Stimulated activated memory B cell treated with anti-CD40 and anti-IgM and Interleukin-4, amounts not matched to agents 10 μg/mL and 1 μg/mL and 100 μg/mL, for 72 hours (primary cell): ENCODE data around the gene TFF2.
A peak's percentile ranks its signal among the peaks of the same experiment; 100 is the strongest.

Source experiments
- ATAC-seq: fragments of 150-1000 bp; cut with Tn5 transposase; 2 replicates; pipeline ENCODE4 v1.10.0; 2021
- H3K27ac Mint-ChIP-seq: one replicate; pipeline ENCODE4 v1.8.0; 2022; ENCODE audit warnings: mild to moderate bottlenecking, mixed read lengths
- H3K27me3 Mint-ChIP-seq: one replicate; pipeline ENCODE4 v1.8.0; 2022; ENCODE audit warnings: mixed read lengths
- H3K36me3 Mint-ChIP-seq: one replicate; pipeline ENCODE4 v1.8.0; 2022; ENCODE audit warnings: mixed read lengths
- H3K4me1 Mint-ChIP-seq: one replicate; pipeline ENCODE4 v1.8.0; 2022; ENCODE audit warnings: mixed read lengths
- H3K4me3 Mint-ChIP-seq: one replicate; pipeline ENCODE4 v1.8.0; 2022; ENCODE audit warnings: mild to moderate bottlenecking, moderate library complexity, mixed read lengths
- H3K9me3 Mint-ChIP-seq: one replicate; pipeline ENCODE4 v1.8.0; 2022; ENCODE audit warnings: mixed read lengths

Gene TFF2

DNA sequence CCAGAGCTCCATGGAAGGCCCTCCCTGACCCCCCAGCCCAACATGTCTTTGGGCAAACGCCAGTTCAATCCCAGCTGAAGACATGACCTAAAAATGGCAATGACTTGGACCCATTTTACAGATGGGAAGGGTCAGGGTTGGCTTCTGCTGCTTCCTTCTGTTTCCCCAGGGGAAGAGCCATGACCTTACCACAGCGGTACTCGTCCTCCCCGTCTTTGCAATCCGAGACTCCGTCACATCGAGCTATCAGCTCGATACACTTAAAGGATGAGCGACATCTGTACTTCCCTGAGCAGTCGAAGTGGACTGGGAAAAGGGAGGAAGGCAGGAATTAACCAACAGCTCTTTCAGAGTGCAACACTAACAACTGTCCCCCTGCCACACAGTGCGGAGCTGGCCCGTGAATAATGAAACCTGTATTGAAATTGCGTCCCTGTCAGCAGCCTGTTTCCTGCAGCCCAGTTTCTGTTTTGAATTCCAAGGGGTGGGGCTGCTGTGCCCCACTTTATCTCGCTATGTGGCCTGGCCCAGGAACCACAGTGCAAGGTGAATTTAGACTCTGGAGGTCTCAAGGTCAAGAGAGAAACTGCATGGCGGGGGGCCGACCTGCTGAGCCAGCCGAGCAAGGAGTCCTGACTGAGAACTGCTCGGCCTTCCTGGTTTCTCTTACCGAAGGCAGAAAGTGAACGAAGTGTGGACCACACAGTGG, 38.1 kb upstream of the TFF2 start:
- ATAC-seq, result no peak
- H3K4me1 Mint-ChIP-seq, result peaks cover 51% of the 10 kb centered on the region
- peaks cover 4% of the 10 kb centered on the region for H3K9me3 Mint-ChIP-seq
- H3K27me3 Mint-ChIP-seq, result peaks cover 45% of the 10 kb centered on the region
- no peaks in the 10 kb centered on the region for H3K36me3 Mint-ChIP-seq
- H3K4me3 Mint-ChIP-seq, result no peak overlapping the region
- no peak overlapping the region for H3K27ac Mint-ChIP-seq

DNA sequence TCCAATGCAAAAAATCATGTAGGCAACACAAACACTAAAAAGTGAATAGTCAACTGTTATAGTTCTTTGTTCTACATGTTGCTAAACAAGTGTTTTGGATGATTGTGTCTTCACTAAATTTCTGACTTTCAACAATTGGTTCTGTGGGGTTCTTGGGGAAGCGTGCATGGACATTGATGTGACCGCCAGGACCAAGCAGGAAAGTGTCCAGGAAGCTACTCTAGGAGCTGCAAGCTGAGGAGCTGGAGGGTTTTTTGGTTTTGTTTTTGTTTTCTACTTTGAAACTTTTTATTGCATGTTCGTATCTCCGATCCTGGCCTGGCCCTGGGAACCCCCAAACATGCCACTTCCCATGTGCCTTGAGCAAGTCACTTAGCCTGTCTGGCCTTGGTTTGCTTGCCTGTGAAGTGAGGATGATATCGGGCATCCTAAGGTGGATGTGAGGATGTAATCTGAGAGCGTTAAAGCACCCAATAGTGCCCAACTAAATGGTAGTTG, 37.1 kb upstream of the TFF2 start:
- H3K9me3 Mint-ChIP-seq, result peaks cover 4% of the 10 kb centered on the region
- ATAC-seq, result no peak
- no peak overlapping the region for H3K27ac Mint-ChIP-seq
- H3K4me1 Mint-ChIP-seq, result peaks cover 47% of the 10 kb centered on the region
- no peak overlapping the region for H3K4me3 Mint-ChIP-seq
- peaks cover 45% of the 10 kb centered on the region for H3K27me3 Mint-ChIP-seq
- H3K36me3 Mint-ChIP-seq, result no peaks in the 10 kb centered on the region

DNA sequence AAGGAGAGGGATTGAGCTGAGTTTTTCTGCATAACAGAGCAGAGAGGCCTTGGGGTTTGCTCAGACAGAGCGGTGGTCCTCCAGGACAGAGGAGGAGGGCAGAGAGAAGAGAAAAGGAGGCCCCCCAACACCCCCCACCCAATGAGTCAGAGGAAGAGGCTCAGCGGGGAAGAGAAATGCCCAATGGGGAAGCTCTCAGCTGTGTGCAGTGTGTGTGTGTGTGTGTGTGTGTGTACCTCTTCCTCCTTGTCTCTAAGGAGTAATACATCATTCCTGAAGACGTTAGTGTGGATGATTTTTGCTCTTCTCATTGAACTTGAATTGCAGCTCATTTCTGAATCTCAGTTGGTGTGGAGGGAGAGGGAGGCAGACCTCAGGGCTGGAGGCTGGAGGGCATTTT, 36.4 kb upstream of the TFF2 start:
- H3K9me3 Mint-ChIP-seq, result peaks cover 9% of the 10 kb centered on the region
- H3K4me3 Mint-ChIP-seq, result no peak overlapping the region
- H3K27me3 Mint-ChIP-seq, result peaks cover 45% of the 10 kb centered on the region
- H3K36me3 Mint-ChIP-seq, result no peaks in the 10 kb centered on the region
- H3K4me1 Mint-ChIP-seq, result peaks cover 44% of the 10 kb centered on the region
- ATAC-seq, result no peak
- peak overlapping the region; percentile 7 for H3K27ac Mint-ChIP-seq

DNA sequence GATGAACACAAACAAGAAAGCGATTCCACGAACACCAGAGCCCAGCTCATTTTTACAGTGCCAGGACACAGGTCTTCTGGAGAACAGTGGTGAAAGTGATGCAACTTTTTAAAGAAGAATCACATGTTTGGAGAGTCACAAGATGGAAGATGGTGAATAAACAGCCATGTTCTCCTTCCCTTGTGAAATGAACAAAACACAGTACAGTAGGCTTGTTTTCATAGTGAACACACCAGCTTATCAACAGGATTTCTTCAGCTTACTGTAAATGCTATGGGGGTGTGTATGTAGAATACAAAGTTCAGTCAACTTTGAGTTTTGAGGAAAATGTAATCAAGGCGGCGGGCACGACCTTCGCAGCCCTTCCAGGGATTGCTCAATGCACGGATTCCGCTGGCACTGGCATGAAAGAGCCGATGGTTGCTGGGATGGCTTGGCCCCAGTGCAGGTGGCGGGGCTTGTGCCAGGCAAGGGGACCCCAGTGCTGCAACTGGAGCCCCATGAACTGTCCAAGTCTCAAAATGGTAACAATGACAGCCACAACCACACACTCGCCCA, 35.3 kb upstream of the TFF2 start:
- Mint-ChIP-seq H3K27ac (no peak overlapping the region), H3K36me3 (no peaks in the 10 kb centered on the region), H3K4me3 (no peak overlapping the region)

DNA sequence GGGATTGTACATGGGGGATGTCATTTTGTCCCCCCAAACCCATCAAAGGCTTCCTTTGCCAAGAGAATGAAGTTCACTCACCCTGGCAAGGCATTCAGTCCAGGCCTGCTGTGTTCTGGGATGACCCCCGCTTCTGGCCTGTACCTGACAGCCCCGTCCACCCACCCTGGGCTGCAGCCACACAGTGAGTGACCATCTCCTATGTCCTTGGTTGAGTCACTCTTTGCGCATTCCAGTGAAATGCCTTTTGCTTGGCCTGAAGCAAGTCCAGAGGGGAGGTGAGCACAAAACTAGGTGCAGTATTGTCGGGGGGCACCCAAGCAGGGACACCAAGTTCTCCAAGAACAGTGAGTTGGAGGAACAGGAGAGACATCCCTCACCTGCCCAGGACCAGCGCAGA, 34.8 kb upstream of the TFF2 start:
- ATAC-seq, result no peak
- H3K9me3 Mint-ChIP-seq, result peaks cover 15% of the 10 kb centered on the region
- H3K36me3 Mint-ChIP-seq, result no peaks in the 10 kb centered on the region
- peak overlapping the region; percentile 59 for H3K27ac Mint-ChIP-seq
- no peak overlapping the region for H3K4me3 Mint-ChIP-seq
- H3K27me3 Mint-ChIP-seq, result peaks cover 38% of the 10 kb centered on the region
- H3K4me1 Mint-ChIP-seq, result peaks cover 37% of the 10 kb centered on the region

More for the DNA sequence above, 35.3 kb upstream of the TFF2 start:
- Mint-ChIP-seq H3K27me3 (peaks cover 43% of the 10 kb centered on the region), H3K4me1 (peaks cover 40% of the 10 kb centered on the region), H3K9me3 (peaks cover 15% of the 10 kb centered on the region)
- no peak for ATAC-seq

DNA sequence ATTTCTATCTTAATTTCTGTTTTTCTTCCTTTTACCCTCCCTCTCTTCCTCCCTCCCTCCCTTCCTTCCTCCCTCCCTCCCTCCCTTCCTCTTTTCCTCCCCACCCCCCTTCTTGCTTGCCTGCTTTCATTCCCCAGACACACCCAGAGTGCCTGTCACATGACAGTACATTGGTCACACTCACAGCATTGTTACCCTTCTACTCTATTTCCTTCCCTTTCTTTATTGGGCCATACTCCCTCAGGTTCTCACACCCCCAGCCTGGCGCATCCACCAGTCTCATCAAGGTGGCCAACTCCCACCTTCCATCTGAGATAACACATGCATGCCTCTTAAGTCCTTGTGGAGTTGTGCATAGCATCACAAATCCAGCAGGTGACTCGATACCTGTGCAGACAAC, 34.2 kb upstream of the TFF2 start:
- H3K36me3 Mint-ChIP-seq, result no peaks in the 10 kb centered on the region
- H3K4me1 Mint-ChIP-seq, result peaks cover 34% of the 10 kb centered on the region
- H3K9me3 Mint-ChIP-seq, result peaks cover 15% of the 10 kb centered on the region
- H3K4me3 Mint-ChIP-seq, result no peak overlapping the region
- H3K27me3 Mint-ChIP-seq, result peaks cover 33% of the 10 kb centered on the region
- ATAC-seq, result no peak
- peak overlapping the region; percentile 59 for H3K27ac Mint-ChIP-seq

DNA sequence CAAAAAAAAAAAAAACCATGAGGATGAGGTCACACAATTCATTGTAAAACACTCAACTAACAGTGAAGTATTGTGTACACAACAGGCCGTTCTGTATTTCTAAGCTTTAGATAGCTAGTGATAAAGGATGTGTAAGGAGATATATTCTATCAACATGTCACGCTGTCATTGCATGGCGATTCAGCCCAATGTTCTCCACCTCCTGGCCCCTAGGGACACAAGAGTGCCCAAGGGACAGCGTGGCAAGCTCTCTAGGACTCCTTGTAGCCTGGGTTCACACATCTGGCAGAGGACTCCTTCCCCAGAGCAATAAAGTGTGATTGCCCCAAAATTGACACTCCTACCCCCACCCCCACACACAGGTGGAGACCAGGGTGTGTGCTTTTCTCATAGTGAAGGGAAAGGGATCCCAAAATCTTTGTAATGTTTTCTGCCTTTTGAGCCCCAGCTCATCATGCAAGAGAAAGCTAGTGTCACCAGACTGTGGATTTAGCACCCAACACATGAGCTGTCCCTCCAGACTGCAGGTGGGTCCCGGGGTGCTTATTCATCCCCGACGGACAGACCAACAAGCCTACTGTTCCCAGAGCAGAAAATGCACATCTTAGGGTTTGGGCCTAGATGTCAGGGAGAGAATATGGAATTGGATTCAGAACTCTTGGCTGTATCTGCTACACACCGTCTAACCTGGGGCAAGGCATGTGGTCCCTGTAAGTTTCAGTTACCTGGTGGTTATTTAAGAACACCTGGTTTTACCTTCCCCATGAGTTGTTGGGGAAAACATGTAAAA, 33.6 kb upstream of the TFF2 start:
- Mint-ChIP-seq H3K9me3 (peaks cover 15% of the 10 kb centered on the region), H3K27ac (peak overlapping the region; percentile 59), H3K4me1 (peaks cover 40% of the 10 kb centered on the region), H3K27me3 (peaks cover 30% of the 10 kb centered on the region), H3K4me3 (no peak overlapping the region), H3K36me3 (no peaks in the 10 kb centered on the region)
- ATAC-seq, result no peak

DNA sequence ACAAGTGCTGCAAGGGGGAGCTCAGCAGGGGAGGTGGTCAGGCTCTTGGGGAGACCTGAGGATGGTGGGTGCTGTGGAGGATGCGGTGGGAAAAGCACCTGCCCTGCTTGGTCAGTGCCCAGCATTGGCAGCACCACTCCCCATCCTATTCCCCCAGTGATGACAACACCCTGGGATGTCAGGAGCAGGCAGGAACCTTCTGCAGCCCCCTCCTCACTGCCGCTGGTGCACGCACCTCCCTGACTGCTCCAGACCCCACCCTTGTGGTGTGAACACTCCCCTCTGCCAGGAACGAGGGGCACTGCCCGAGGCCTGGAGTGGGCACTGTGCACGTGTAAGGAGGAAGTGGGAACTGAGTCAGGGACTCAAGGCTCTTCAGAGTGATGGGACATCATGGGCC, 32.5 kb upstream of the TFF2 start:
- Mint-ChIP-seq H3K9me3 (peaks cover 15% of the 10 kb centered on the region), H3K27ac (no peak overlapping the region), H3K4me1 (peaks cover 41% of the 10 kb centered on the region), H3K36me3 (no peaks in the 10 kb centered on the region), H3K27me3 (peaks cover 19% of the 10 kb centered on the region), H3K4me3 (no peak overlapping the region)
- no peak for ATAC-seq

DNA sequence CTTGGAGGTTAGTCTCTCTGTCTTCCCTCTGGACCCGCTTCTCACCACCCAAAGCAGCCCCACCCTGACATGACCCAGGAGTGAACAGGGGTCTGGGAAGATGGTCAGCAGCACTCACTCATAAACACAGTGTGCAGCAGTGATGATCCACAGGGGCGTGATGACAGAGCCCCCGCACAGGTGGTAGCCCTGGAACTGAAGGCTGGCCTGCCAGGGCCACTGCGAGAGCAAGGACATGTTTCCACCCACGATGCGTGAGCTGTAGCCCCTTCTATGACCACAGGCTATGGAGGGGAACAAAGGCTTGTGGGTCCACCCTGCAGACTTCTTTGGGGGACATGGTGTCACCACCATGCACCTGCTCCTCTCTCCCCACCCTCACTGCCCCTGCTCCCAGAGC, 32.1 kb upstream of the TFF2 start:
- H3K9me3 Mint-ChIP-seq, result peaks cover 15% of the 10 kb centered on the region
- H3K27ac Mint-ChIP-seq, result no peak overlapping the region
- no peak overlapping the region for H3K4me3 Mint-ChIP-seq
- H3K4me1 Mint-ChIP-seq, result peaks cover 39% of the 10 kb centered on the region
- peaks cover 17% of the 10 kb centered on the region for H3K27me3 Mint-ChIP-seq
- H3K36me3 Mint-ChIP-seq, result no peaks in the 10 kb centered on the region
- ATAC-seq, result no peak

DNA sequence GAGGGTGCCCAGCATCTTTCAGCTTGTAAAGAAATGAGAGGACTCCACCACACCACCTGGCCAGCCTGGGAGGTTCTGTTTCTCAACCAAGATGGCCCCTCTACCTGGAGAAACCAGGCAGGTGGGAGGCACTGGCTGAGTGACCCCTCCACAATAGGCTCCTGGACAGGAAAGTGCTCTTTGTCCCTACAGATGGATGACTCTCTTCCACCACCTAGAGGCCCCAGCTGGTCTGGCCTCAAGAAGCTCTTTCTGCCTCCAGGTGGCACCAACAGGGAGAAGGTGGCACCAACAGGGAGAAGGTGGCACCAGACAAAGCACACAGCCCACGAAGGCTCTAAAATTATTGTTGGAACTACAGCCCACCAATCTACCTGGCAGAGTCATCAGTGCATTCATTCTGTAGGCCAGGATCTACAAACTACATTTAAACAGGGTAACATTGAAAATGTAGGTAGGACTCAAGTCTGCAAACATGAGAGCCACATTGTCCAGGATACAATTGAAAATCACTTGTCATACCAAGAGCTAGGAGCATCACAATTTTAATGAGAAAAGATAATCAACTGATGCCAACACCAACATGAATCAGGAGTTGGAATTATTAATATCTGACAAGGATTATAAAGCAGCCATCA, 30.7 kb upstream of the TFF2 start:
- no peaks in the 10 kb centered on the region for H3K36me3 Mint-ChIP-seq
- H3K4me1 Mint-ChIP-seq, result peaks cover 25% of the 10 kb centered on the region
- ATAC-seq, result no peak
- H3K27ac Mint-ChIP-seq, result no peak overlapping the region
- H3K4me3 Mint-ChIP-seq, result no peak overlapping the region
- H3K27me3 Mint-ChIP-seq, result peaks cover 16% of the 10 kb centered on the region
- peaks cover 15% of the 10 kb centered on the region for H3K9me3 Mint-ChIP-seq

DNA sequence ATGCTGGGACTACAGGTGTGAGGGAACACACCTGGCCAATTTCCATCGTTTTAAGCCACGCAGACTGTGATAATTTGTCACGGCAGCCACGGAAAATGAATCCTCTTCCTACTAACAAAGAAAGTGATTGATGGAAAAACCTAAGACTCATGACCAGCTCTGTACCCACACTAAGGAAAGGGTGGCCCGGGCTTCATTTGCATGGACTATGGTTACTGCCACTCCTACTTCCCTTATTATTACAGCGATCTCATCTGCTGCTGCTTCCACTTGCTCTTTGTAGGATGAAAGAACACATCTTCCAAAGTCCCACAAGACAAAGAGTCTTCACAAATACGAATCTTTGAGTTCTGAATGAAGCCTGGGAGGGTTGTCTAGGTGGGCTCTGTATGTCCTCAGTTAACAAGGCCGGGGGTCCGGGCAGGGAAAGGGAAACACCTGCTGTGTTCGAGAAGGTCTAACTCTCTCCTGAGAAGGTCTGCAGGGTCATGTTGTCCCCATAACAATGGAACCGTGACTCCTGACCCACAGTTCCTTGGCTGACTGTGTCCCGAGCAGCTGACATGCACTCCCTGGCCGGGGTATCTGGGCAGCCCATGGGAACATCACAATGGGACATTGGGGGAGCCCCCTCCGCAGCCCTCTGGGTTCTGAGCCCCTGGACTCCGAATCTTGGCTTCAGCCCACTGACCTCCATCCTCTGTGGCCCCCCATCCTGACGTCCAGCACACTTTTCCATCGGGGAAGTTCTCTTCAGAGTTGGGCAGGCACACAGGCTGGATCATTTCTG, 28.8 kb upstream of the TFF2 start:
- Mint-ChIP-seq H3K4me3 (no peak overlapping the region), H3K27me3 (peaks cover 32% of the 10 kb centered on the region), H3K9me3 (peaks cover 12% of the 10 kb centered on the region), H3K27ac (no peak overlapping the region), H3K36me3 (no peaks in the 10 kb centered on the region), H3K4me1 (peaks cover 18% of the 10 kb centered on the region)
- peak; percentile 75 for ATAC-seq

DNA sequence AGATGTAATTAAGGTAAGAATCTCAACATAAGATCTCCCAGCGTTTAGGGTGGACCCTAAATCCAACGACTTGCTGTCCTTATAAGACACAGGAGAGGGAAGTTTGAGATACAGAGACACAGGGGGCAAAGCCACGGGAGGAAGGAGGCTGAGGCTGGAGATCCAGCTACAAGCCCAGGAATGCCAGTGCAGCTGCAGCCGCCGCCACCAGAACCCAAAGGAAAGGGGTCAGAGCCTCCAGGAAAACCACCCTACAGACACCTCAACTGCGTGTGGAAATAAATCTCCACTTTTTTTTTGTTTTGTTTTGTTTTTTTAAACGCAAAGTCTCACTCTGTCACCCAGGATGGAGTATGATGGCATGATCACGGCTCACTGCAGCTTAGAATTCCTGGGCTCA, 27.6 kb upstream of the TFF2 start:
- peaks cover 12% of the 10 kb centered on the region for H3K9me3 Mint-ChIP-seq
- H3K4me1 Mint-ChIP-seq, result peaks cover 16% of the 10 kb centered on the region
- no peak overlapping the region for H3K27ac Mint-ChIP-seq
- H3K36me3 Mint-ChIP-seq, result no peaks in the 10 kb centered on the region
- ATAC-seq, result no peak
- no peak overlapping the region for H3K4me3 Mint-ChIP-seq
- peaks cover 44% of the 10 kb centered on the region for H3K27me3 Mint-ChIP-seq

DNA sequence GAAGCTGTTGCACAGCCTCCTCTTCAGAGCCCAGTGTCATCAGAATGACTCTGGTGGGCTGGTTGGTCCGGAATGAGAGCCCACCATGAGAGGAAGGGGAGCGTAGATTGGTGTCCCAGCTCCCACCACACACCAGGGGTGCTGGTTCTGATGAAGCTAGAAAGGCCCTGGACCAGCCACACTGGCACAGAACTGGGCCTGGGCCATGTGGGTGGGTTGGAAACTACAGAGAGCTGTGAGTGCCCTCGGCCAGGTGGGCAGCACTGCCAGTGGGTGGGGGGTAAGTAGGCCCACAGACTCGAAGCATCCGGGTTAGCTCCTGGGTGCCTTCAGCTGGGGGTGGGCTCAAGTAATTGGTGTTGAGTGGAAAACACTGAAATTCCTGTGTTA, 27.2 kb upstream of the TFF2 start:
- H3K9me3 Mint-ChIP-seq, result peaks cover 12% of the 10 kb centered on the region
- peaks cover 48% of the 10 kb centered on the region for H3K27me3 Mint-ChIP-seq
- ATAC-seq, result no peak
- no peak overlapping the region for H3K4me3 Mint-ChIP-seq
- H3K27ac Mint-ChIP-seq, result no peak overlapping the region
- H3K36me3 Mint-ChIP-seq, result no peaks in the 10 kb centered on the region
- H3K4me1 Mint-ChIP-seq, result peaks cover 16% of the 10 kb centered on the region

DNA sequence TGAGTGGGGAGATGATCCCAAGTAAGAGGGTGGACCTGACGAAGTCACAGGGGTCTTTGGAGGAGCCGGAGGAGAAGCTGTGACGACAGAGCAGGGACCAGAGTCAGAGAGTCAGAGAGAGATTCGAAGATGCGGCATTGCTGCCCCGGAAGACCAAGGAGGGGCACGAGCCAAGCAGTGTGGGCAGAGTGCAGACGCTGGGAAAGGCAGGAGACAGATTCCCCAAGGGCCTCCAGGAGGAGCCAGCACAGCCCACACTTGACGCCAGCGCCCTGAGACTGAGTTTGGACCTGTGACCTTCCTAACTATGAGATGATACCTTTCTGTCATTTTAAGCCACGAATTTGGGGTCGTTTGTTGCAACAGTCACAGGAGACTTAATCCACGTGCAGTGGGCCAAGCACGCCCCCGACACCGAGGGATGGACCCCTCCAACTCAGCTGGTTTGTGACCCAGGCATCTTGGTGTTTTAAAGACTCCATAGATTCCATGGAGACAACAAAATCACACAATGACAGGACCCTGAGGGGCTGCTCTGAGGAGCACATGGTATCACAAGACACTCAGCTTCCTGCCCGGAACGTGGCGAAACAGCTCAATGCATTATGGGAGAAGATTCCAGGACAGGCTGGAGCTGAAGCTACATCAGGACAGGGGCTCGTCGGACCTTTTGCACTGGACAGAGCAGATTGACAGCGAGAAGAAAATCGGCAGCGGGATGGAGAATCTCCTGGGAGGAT, 26.6 kb upstream of the TFF2 start:
- peaks cover 54% of the 10 kb centered on the region for H3K27me3 Mint-ChIP-seq
- ATAC-seq, result no peak
- peaks cover 16% of the 10 kb centered on the region for H3K4me1 Mint-ChIP-seq
- peaks cover 9% of the 10 kb centered on the region for H3K9me3 Mint-ChIP-seq
- H3K4me3 Mint-ChIP-seq, result no peak overlapping the region
- no peaks in the 10 kb centered on the region for H3K36me3 Mint-ChIP-seq
- no peak overlapping the region for H3K27ac Mint-ChIP-seq
